ENCODE measurements around the gene P2RX7.

Gene P2RX7

GRCh38 chr12:121214855-121215745 is 82.4 kb downstream of the P2RX7 start:
- CTCF ChIA-PET = interaction anchor here (1.2 to 2.4 kb wide), 2 partner anchors 8 to 15 kb away, joined by 3 to 12 read pairs; no protein-coding TSS in a partner anchor
- TF ChIP-seq, protein P1, sequence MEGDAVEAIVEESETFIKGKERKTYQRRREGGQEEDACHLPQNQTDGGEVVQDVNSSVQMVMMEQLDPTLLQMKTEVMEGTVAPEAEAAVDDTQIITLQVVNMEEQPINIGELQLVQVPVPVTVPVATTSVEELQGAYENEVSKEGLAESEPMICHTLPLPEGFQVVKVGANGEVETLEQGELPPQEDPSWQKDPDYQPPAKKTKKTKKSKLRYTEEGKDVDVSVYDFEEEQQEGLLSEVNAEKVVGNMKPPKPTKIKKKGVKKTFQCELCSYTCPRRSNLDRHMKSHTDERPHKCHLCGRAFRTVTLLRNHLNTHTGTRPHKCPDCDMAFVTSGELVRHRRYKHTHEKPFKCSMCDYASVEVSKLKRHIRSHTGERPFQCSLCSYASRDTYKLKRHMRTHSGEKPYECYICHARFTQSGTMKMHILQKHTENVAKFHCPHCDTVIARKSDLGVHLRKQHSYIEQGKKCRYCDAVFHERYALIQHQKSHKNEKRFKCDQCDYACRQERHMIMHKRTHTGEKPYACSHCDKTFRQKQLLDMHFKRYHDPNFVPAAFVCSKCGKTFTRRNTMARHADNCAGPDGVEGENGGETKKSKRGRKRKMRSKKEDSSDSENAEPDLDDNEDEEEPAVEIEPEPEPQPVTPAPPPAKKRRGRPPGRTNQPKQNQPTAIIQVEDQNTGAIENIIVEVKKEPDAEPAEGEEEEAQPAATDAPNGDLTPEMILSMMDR (IDR thresholded peaks at IDR 0.05; ENCODE audit: control extremely low read depth, extremely low read depth, low read depth, missing control alignments) = no peak
- DNase-seq (ENCODE audit: extremely low spot score) = no peak
- POLR2A ChIA-PET = interaction anchor here (0.6 kb wide), 1 partner anchor 129 kb away, joined by 3 read pairs; no protein-coding TSS in a partner anchor

- CTCF ChIA-PET = interaction anchor here (1.2 to 2.4 kb wide), 3 partner anchors 9 to 23 kb away, joined by 3 to 12 read pairs (median 5); no protein-coding TSS in a partner anchor
- DNase-seq (ENCODE audit: extremely low spot score) = no peak
- TF ChIP-seq, protein P1 (IDR thresholded peaks at IDR 0.05; ENCODE audit: control extremely low read depth, extremely low read depth, low read depth, missing control alignments) = no peak
- POLR2A ChIA-PET = no interaction called here
These were observed 83.4 kb downstream of the P2RX7 start for GRCh38 chr12:121216102-121216501.

- ChIA-PET CTCF (interaction anchor here (0.7 to 1.6 kb wide), 4 partner anchors 13 to 22 kb away, joined by 3 to 5 read pairs (median 3); no protein-coding TSS in a partner anchor), POLR2A (no interaction called here)
- DNase-seq (ENCODE audit: extremely low spot score) = no peak
- TF ChIP-seq, protein P1 (IDR thresholded peaks at IDR 0.05; ENCODE audit: control extremely low read depth, extremely low read depth, low read depth, missing control alignments) = no peak
These were observed 84.4 kb downstream of the P2RX7 start for GRCh38 chr12:121217063-121217462.

GRCh38 chr12:121217761-121218160 is 85.1 kb downstream of the P2RX7 start:
- TF ChIP-seq, protein P1 (IDR thresholded peaks at IDR 0.05; ENCODE audit: control extremely low read depth, extremely low read depth, low read depth, missing control alignments) = no peak
- ChIA-PET POLR2A (interaction anchor here (0.7 to 1.2 kb wide), 2 partner anchors 21 to 435 kb away, joined by 3 to 4 read pairs; no protein-coding TSS in a partner anchor), CTCF (interaction anchor here (1.4 kb wide), 2 partner anchors 14 to 22 kb away, joined by 3 read pairs; no protein-coding TSS in a partner anchor)
- no peak for DNase-seq (ENCODE audit: extremely low spot score)

DNA sequence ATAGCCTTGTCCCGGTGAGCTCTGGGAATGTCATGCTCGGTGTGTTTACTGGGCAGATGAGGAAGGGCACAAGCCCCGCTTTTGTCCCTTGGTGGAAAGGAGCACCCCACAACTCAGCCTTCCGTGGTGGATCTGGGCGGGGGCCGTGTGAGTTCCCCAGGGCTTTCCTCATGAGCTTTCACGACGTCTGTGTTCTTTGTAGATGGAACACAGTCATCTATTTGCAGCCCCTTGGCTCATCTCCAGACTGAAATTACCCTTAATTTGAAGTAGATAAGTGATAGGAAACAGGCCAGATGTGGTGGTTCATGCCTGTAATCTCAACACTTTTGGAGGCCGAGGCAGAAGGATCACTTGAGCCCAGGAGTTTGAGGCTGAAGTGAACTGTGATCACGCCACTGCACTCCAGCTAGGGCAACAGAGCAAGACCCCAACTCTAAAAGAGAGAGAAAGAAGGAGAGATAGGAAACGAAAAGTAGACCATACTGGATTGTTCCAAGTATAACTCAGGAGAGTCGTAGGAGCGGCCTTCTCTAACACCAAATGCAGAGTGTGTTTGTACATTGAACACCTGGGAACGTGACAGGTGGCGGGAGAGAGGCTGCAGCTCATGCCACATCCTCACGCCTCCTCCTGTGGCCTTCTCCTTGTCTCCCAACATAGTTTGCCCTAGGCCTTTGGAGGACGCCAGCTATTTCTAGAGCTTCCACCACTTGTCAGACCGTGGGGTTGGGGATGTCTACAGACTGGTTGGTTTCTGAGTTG is 86.1 kb downstream of the P2RX7 start:
- ChIA-PET POLR2A (interaction anchor here (1.2 kb wide), 1 partner anchor 20 kb away, joined by 3 read pairs; no protein-coding TSS in a partner anchor), CTCF (interaction anchor here (1.3 to 1.4 kb wide), 2 partner anchors 21 to 159 kb away, joined by 3 read pairs; no protein-coding TSS in a partner anchor)
- TF ChIP-seq, protein P1 (IDR thresholded peaks at IDR 0.05; ENCODE audit: control extremely low read depth, extremely low read depth, low read depth, missing control alignments) = no peak
- DNase-seq (ENCODE audit: extremely low spot score) = no peak
